IMR-90 (cell line): ENCODE measurements around the gene CTCFL.

Experiments used
- CTCF ChIP-seq: conservative IDR thresholded peaks from 2 replicates; pipeline ENCODE4 v1.5.1; 2012; ENCODE audit warnings: mild to moderate bottlenecking, low read depth, low read length, improper control_type of control experiment
- ELK1 ChIP-seq: fragments of 150-350 bp; IDR thresholded peaks from 2 replicates; pipeline ENCODE4 v1.6.1; 2016; ENCODE audit warnings: low read depth, mild to moderate bottlenecking, low read length, moderate library complexity, borderline replicate concordance
- MAFK ChIP-seq: IDR thresholded peaks from 2 replicates; pipeline ENCODE4 v1.6.1; 2012; ENCODE audit warnings: low read depth, low read length, improper control_type of control experiment
- POLR2A ChIP-seq: IDR thresholded peaks from 2 replicates; pipeline ENCODE4 v1.6.1; 2012; ENCODE audit warnings: mild to moderate bottlenecking, low read depth, low read length
- RCOR1 ChIP-seq: IDR thresholded peaks from 2 replicates; pipeline ENCODE4 v1.6.1; 2012; ENCODE audit warnings: mild to moderate bottlenecking, low read length, improper control_type of control experiment; ENCODE audit not compliant: insufficient replicate concordance
- RFX5 ChIP-seq: IDR thresholded peaks from 2 replicates; pipeline ENCODE4 v1.8.0; 2012; ENCODE audit warnings: low read depth, mild to moderate bottlenecking, low read length, moderate library complexity
- SMC3 ChIP-seq: fragments of 150-350 bp; IDR thresholded peaks from 2 replicates; pipeline ENCODE4 v1.6.1; 2016; ENCODE audit warnings: low read depth, mild to moderate bottlenecking, antibody characterized with exemption, low read length, moderate library complexity

- no peak for TF ChIP-seq CTCF
- no peak for TF ChIP-seq ELK1
- no peak for TF ChIP-seq POLR2A
- TF ChIP-seq RCOR1, result no peak
- TF ChIP-seq MAFK, result no peak
- TF ChIP-seq RFX5, result no peak
- no peak for TF ChIP-seq SMC3
Measured at GRCh38 chr20:57559658-57560553, 35.0 kb upstream of the CTCFL start.
